ENCODE data around the gene NMNAT2. TPM values are rescaled to one million over a fixed set of nuclear protein-coding genes. Genes with fewer than 3 reads are reported as not detected.

NMNAT2 gene
- polyA plus RNA-seq, 1 donor from 2014 or later: 43.8 TPM

DNA sequence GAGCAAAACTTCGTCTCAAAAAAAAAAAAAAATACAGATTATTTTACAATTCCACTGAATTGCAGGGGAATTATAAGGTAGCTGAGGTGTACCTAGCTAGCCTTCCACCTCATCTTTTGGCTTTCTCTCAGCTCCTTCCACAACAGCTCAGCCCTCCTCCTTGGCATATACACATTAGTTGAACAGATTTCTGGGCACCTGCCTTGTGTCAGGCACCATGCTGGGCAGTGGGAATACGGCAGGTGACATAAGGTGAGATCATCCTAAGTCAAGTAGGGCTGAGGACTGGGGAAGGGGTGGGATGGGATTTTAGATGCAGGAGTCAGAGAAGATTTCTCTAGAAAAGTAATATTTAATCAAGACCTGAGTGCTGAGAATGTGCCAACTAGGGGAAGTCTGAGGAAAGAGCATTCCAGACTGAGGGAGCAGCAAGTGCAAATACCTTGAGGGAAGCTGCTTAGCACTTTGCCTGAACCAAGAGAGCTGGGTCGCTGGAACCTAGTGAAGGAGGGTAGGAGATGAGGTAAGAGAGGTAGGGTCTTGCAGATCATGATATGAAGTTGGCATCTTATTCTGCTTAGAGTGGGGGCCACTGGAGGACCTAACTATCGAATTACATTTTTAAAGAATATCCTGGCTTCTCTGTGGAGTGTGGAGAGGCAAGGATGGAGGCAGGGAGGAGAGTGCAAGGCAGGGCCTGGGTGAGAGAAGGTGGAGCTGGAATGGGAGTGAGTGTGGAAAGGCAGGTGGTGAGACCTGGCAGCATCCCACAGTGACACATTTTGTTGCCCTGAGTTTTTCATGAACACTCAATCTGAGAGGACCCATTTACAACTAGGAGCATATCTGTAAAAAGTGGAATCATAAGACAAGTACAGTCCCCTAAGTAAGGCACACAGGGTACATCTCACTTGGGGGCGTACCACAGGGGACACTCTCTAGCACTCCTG is 203.9 kb downstream of the NMNAT2 start:
- Histone ChIP-seq H3F3A (ENCODE audit: insufficient read depth, low read length, poor library complexity, severe bottlenecking) (no peaks in the 10 kb centered on the region), H3K27me3 (ENCODE audit: insufficient read depth, low read depth, low read length) (no peaks in the 10 kb centered on the region), H3K4me2 (ENCODE audit: low read length) (peak overlapping the region; percentile 42), H3K79me2 (replicated peaks; ENCODE audit: insufficient read depth, low read length) (no peaks in the 10 kb centered on the region), H4K20me1 (ENCODE audit: insufficient read depth) (no peaks in the 10 kb centered on the region), H3K9me3 (ENCODE audit: low read length) (no peaks in the 10 kb centered on the region), H3K27ac (ENCODE audit: low read length) (peak overlapping the region; percentile 64), H2AFZ (ENCODE audit: low read depth, low read length) (no peak overlapping the region), H3K9me2 (ENCODE audit: insufficient read depth, low read length) (no peaks in the 10 kb centered on the region), H3K4me3 (ENCODE audit: low read length) (peak overlapping the region; percentile 47), H3K9ac (ENCODE audit: low read length) (peak overlapping the region; percentile 36), H3K36me3 (ENCODE audit: insufficient read depth, low read length) (no peaks in the 10 kb centered on the region)
- TF ChIP-seq EP300 (conservative IDR thresholded peaks at IDR 0.05; ENCODE audit: poor library complexity, severe bottlenecking) (no peak), EZH2 (IDR thresholded peaks at IDR 0.05; ENCODE audit: borderline replicate concordance, insufficient read depth, low read length, poor library complexity, severe bottlenecking) (no peak), POLR2AphosphoS5 (IDR thresholded peaks at IDR 0.05) (no peak), TAF1 (IDR thresholded peaks at IDR 0.05; ENCODE audit: low read depth) (no peak), RAD21 (conservative IDR thresholded peaks at IDR 0.05) (no peak), MXI1 (conservative IDR thresholded peaks at IDR 0.05; ENCODE audit: poor library complexity, severe bottlenecking) (no peak), SMC3 (conservative IDR thresholded peaks at IDR 0.05; ENCODE audit: poor library complexity) (no peak)
- TF ChIP-seq, protein P1, sequence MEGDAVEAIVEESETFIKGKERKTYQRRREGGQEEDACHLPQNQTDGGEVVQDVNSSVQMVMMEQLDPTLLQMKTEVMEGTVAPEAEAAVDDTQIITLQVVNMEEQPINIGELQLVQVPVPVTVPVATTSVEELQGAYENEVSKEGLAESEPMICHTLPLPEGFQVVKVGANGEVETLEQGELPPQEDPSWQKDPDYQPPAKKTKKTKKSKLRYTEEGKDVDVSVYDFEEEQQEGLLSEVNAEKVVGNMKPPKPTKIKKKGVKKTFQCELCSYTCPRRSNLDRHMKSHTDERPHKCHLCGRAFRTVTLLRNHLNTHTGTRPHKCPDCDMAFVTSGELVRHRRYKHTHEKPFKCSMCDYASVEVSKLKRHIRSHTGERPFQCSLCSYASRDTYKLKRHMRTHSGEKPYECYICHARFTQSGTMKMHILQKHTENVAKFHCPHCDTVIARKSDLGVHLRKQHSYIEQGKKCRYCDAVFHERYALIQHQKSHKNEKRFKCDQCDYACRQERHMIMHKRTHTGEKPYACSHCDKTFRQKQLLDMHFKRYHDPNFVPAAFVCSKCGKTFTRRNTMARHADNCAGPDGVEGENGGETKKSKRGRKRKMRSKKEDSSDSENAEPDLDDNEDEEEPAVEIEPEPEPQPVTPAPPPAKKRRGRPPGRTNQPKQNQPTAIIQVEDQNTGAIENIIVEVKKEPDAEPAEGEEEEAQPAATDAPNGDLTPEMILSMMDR (IDR thresholded peaks at IDR 0.05; ENCODE audit: poor library complexity, severe bottlenecking): no peak
- TF ChIP-seq, protein P2, sequence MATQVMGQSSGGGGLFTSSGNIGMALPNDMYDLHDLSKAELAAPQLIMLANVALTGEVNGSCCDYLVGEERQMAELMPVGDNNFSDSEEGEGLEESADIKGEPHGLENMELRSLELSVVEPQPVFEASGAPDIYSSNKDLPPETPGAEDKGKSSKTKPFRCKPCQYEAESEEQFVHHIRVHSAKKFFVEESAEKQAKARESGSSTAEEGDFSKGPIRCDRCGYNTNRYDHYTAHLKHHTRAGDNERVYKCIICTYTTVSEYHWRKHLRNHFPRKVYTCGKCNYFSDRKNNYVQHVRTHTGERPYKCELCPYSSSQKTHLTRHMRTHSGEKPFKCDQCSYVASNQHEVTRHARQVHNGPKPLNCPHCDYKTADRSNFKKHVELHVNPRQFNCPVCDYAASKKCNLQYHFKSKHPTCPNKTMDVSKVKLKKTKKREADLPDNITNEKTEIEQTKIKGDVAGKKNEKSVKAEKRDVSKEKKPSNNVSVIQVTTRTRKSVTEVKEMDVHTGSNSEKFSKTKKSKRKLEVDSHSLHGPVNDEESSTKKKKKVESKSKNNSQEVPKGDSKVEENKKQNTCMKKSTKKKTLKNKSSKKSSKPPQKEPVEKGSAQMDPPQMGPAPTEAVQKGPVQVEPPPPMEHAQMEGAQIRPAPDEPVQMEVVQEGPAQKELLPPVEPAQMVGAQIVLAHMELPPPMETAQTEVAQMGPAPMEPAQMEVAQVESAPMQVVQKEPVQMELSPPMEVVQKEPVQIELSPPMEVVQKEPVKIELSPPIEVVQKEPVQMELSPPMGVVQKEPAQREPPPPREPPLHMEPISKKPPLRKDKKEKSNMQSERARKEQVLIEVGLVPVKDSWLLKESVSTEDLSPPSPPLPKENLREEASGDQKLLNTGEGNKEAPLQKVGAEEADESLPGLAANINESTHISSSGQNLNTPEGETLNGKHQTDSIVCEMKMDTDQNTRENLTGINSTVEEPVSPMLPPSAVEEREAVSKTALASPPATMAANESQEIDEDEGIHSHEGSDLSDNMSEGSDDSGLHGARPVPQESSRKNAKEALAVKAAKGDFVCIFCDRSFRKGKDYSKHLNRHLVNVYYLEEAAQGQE (IDR thresholded peaks at IDR 0.05; ENCODE audit: borderline replicate concordance): no peak

DNA sequence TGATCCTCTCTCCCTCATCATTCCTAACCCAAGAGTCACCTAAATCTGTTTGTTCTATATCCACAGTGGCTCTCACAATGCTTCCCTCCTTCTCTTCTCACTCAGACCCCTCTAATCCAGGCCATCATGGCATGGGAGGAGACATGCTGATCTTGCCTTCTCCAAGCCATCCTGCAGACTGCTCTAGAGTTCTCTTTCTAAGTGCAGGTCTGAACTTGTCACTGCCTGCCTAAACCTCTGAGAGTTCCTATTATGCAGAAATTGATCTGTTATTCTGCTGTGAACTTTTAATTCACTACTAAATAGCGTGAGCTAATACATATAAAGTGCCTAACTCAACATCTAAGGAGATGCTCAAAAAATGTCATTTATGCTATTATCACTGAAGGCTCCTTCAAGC is 205.3 kb downstream of the NMNAT2 start:
- no peaks in the 10 kb centered on the region for H3K79me2 ChIP-seq (replicated peaks; ENCODE audit: insufficient read depth, low read length)
- H3K9ac ChIP-seq (ENCODE audit: low read length): no peak overlapping the region
- H3K4me3 ChIP-seq (ENCODE audit: low read length): no peak overlapping the region

More for the DNA sequence above, 205.3 kb downstream of the NMNAT2 start:
- H4K20me1 ChIP-seq (ENCODE audit: insufficient read depth): no peaks in the 10 kb centered on the region
- no peak overlapping the region for H2AFZ ChIP-seq (ENCODE audit: low read depth, low read length)
- H3K36me3 ChIP-seq (ENCODE audit: insufficient read depth, low read length): no peaks in the 10 kb centered on the region
- no peak overlapping the region for H3K4me2 ChIP-seq (ENCODE audit: low read length)
- TF ChIP-seq, protein P2 (IDR thresholded peaks at IDR 0.05; ENCODE audit: borderline replicate concordance): no peak
- no peak for TF ChIP-seq TAF1 (IDR thresholded peaks at IDR 0.05; ENCODE audit: low read depth)
- no peak for TF ChIP-seq EP300 (conservative IDR thresholded peaks at IDR 0.05; ENCODE audit: poor library complexity, severe bottlenecking)
- no peak for TF ChIP-seq SMC3 (conservative IDR thresholded peaks at IDR 0.05; ENCODE audit: poor library complexity)
- TF ChIP-seq POLR2AphosphoS5 (IDR thresholded peaks at IDR 0.05): no peak
- TF ChIP-seq, protein P1 (IDR thresholded peaks at IDR 0.05; ENCODE audit: poor library complexity, severe bottlenecking): no peak
- no peak for TF ChIP-seq MXI1 (conservative IDR thresholded peaks at IDR 0.05; ENCODE audit: poor library complexity, severe bottlenecking)
- TF ChIP-seq RAD21 (conservative IDR thresholded peaks at IDR 0.05): no peak
- H3F3A ChIP-seq (ENCODE audit: insufficient read depth, low read length, poor library complexity, severe bottlenecking): no peaks in the 10 kb centered on the region
- H3K9me3 ChIP-seq (ENCODE audit: low read length): no peaks in the 10 kb centered on the region
- H3K9me2 ChIP-seq (ENCODE audit: insufficient read depth, low read length): no peaks in the 10 kb centered on the region
- H3K27me3 ChIP-seq (ENCODE audit: insufficient read depth, low read depth, low read length): no peaks in the 10 kb centered on the region
- H3K27ac ChIP-seq (ENCODE audit: low read length): no peak overlapping the region
